Cerebellar nuclear complex (tissue), 1 donor: ENCODE results near the gene ATG4C.

Experiments used
- DNase-seq, 2 experiments: peaks; one replicate each; lab custom pipeline; 2025; lab: John Stamatoyannopoulos, UW

Gene ATG4C

GRCh38 chr1:62905309-62905708, 121.4 kb downstream of the ATG4C start:
- DNase-seq = no peak

GRCh38 chr1:62905872-62906271, 121.9 kb downstream of the ATG4C start:
- no peak for DNase-seq

GRCh38 chr1:62906428-62906886, 122.5 kb downstream of the ATG4C start:
- DNase-seq = no peak

GRCh38 chr1:62908168-62908695, 124.3 kb downstream of the ATG4C start:
- DNase-seq = no peak

- no peak for DNase-seq
Observed at GRCh38 chr1:62912028-62912638, 128.2 kb downstream of the ATG4C start.
